Stimulated activated naive CD8-positive, alpha-beta T cell treated with anti-CD3 and anti-CD28 coated beads, Interleukin-15, Interleukin-2, amounts not matched to agents 100 U/mL and 50 U/mL, for 24 hours (primary cell): ENCODE results near the gene NOXA1.
"Not testable (repeated sequence)": the region's sequence is repeated elsewhere in the genome, so short reads cannot be mapped to it uniquely, and the experiment has no call there.

ENCODE experiments used
- ATAC-seq: fragments of 150-1000 bp; cut with Tn5 transposase; one replicate; pipeline ENCODE4 v1.10.0; 2021
- DNase-seq: peaks from one replicate; pipeline ENCODE4 v3.0.0; 2021

Gene NOXA1, protein sequence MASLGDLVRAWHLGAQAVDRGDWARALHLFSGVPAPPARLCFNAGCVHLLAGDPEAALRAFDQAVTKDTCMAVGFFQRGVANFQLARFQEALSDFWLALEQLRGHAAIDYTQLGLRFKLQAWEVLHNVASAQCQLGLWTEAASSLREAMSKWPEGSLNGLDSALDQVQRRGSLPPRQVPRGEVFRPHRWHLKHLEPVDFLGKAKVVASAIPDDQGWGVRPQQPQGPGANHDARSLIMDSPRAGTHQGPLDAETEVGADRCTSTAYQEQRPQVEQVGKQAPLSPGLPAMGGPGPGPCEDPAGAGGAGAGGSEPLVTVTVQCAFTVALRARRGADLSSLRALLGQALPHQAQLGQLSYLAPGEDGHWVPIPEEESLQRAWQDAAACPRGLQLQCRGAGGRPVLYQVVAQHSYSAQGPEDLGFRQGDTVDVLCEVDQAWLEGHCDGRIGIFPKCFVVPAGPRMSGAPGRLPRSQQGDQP

DNA sequence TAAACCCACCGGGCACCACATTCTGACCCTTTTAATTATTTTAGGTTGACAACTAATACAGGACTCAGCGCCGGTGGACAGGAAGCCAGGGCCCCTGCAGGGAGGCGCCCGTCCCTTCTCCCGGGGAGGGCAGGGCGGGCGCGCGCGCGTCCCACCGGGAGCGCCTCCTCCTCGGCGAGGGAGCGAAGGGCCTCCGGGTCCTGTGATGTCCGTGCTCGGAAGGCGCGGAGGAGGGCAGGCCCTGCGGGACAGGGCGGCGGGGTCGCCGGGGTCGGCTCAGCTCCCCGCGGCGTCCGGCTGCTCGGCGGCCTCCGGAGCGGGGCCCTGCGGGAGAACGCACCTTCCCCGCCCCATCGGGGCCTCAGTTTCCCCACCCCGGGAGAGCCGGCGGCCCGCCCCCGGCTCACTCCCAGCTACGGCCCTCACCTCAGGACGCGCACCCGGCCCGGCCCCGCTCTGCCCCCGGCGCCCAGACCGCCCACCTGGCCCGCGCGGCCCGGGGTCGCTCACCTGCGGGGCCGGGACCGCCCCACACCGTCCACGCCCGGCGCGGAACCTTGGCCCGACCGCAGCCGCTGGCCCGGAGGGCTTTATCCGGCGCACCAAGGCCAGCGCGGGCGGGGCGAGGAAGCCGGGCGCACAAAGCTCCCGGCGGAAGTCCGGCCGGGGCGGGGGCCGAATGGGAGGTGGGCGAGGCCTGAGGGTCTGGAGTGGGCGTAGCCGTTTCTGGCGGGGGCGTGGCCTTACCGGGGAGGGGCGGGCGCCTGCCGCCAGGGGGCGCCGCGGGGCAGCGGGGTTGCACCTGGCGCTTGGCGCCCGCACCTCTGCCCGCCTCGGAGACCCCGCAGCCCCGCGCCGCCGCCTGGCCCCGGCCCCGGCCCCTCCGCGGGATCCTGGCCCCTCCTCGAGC lies at the start of gene NOXA1, which contains the start of gene EXD3:
Gene NOXA1, plus strand, starts transcription at position 790 of the 910 bp plus-strand sequence. CDS start 137 bp downstream, outside the sequence.
Gene EXD3, minus strand, starts transcription at position 559 of the 910 bp plus-strand sequence. CDS start 27,805 bp downstream, outside the sequence.
- ATAC-seq: peak; percentile 91
- DNase-seq: peak; percentile 98

- ATAC-seq: no peak
- DNase-seq: no peak
Observed at GRCh38 chr9:137373611-137373980, 49.6 kb upstream of the NOXA1 start.

GRCh38 chr9:137374131-137374845 lies 48.9 kb upstream of the NOXA1 start:
- DNase-seq: no peak
- no peak for ATAC-seq

DNA sequence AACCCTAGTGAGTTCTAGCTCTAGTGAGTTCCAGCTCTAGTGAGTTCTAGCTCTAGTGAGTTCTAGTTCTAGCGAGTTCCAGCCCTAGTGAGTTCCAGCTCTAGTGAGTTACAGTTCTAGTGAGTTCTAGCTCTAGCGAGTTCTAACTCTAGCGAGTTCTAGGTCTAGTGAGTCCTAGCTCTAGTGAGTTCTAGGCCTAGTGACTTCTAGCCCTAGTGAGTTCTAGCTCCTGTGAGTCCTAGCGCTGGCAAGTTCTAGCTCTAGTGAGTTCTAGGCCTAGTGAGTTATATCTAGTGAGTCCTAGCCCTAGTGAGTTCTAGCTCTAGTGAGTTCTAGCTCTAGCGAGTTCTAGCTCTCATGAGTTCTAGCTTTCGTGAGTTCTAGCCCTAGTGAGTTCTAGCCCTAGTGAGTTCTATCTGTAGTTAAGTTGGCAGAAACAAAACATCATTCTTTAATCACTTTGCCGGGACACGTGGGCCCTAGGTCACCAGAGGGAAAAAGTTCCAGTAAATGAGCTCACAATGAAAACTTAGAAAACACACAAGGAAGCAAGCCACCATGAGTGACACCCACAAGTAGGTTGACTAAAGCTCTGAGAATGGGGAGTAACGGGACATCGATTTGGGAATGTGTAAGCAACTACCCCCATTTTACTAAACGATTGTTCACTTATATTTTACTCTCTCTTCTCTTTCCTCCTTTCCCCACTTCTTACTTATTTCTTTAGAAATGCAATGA lies 47.7 kb upstream of the NOXA1 start:
- DNase-seq: no peak
- ATAC-seq: no peak

DNA sequence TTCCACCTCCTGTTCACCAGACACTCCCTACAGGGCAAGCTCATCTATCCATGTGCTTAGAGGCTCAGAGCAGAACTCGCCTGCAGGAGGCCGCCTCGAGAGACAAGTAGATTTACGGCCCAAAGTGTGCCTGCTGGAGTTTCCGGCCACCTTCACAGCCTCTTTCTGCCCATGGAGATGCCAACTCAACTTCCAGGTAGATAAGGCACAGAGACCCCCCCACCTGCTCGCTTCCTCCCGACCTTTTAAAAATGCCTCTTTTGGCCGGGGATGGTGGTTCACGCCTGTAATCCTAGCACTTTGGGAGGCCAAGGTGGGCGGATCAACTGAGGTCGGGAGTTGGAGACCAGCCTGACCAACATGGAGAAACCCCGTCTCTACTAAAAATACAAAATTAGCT lies 46.8 kb upstream of the NOXA1 start:
- ATAC-seq: no peak

DNA sequence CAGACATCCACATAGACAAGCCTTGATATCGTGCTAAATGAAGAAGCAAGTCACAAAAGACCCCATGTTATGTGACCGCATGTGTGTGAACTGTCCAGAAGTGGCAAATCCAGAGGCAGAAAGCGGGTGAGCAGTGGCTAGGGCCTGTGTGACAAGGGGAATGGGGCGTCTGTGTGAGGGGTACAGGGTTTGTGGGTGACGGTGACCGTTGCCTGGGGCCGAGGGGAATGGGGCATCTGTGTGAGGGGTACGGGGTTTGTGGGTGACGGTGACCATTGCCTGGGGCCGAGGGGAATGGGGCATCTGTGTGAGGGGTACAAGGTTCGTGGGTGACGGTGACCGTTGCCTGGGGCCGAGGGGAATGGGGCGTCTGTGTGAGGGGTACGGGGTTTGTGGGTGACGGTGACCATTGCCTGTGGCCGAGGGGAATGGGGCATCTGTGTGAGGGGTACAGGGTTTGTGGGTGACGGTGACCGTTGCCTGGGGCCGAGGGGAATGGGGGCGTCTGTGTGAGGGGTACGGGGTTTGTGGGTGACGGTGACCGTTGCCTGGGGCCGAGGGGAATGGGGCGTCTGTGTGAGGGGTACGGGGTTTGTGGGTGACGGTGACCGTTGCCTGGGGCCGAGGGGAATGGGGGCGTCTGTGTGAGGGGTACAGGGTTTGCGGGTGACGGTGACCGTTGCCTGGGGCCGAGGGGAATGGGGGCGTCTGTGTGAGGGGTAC lies 44.3 kb upstream of the NOXA1 start:
- ATAC-seq, DNase-seq: not testable (repeated sequence)

More for the DNA sequence above, 46.8 kb upstream of the NOXA1 start:
- DNase-seq: no peak

GRCh38 chr9:137379761-137380161 lies 43.4 kb upstream of the NOXA1 start:
- no peak for ATAC-seq
- no peak for DNase-seq

DNA sequence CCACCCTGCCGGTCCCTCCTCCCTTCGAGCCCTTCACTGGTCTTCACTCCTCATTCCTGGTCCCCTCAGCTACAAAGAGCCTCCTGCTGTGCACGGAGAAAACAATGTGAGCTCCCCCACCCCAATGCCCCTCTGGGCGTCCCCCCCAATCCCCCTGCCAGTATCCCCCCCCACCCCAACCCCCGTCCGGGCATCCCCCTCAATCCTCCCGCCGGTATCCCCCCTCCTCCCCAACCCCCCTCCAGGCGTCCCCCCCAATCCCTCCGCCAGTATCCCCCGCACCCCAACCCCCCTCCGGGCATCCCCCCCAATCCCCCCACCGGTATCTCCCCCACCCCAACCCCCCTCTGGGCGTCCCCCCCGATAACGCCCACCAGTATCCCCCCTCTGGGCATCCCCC lies 43.0 kb upstream of the NOXA1 start:
- DNase-seq (no peak), ATAC-seq (no peak)

GRCh38 chr9:137380606-137381005 lies 42.6 kb upstream of the NOXA1 start:
- no peak for DNase-seq
- ATAC-seq: no peak

GRCh38 chr9:137381501-137382443 lies 41.4 kb upstream of the NOXA1 start:
- DNase-seq: no peak

GRCh38 chr9:137382444-137383080 lies 40.6 kb upstream of the NOXA1 start:
- peak; percentile 28 for ATAC-seq
- no peak for DNase-seq

More at GRCh38 chr9:137381501-137382443, 41.4 kb upstream of the NOXA1 start:
- ATAC-seq: no peak

GRCh38 chr9:137383081-137383783 lies 40.0 kb upstream of the NOXA1 start:
- DNase-seq (no peak), ATAC-seq (no peak)

GRCh38 chr9:137383784-137384756 lies 39.1 kb upstream of the NOXA1 start:
- DNase-seq (no peak), ATAC-seq (no peak)

GRCh38 chr9:137385061-137385655 lies 38.0 kb upstream of the NOXA1 start:
- ATAC-seq (no peak), DNase-seq (no peak)

DNA sequence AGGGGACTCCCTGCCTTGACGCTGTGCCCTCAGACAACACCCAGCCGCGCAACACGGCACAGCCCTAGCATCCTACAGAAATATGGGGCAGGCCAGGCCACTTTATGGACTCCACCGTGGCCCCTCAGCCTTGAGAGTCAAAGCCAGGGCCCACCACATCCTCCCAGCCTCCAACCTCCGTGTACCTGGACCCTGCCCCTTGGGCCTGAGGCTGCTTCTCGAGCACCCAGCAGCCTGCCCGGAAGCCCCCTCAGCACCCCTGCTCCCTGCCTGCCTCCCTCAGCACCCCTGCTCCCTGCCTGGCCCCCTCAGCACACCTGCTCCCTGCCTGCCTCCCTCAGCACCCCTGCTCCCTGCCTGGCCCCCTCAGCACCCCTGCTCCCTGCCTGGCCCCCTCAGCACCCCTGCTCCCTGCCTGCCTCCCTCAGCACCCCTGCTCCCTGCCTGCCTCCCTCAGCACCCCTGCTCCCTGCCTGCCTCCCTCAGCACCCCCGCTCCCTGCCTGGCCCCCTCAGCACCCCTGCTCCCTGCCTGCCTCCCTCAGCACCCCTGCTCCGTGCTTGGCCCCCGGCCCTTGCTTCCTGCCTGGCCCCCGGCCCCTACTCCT lies 36.6 kb upstream of the NOXA1 start:
- not testable (repeated sequence) for DNase-seq, ATAC-seq
